C4-2B (cell line): ENCODE measurements around the gene KDM4D.

Source experiments
- H3K27ac ChIP-seq: fragments of 450-650 bp; 2 replicates; pipeline ENCODE4 v1.5.1; 2017
- CTCF ChIP-seq: fragments of 450-650 bp; conservative IDR thresholded peaks from 2 replicates; pipeline ENCODE4 v1.5.1; 2017; ENCODE audit warnings: mild to moderate bottlenecking
- ZFX ChIP-seq: fragments of 450-650 bp; IDR thresholded peaks from 2 replicates; pipeline ENCODE4 v1.6.1; 2017

The KDM4D gene

GRCh38 chr11:94973099-94973968, at the start of gene KDM4D, which contains the start of gene CWC15:
Gene KDM4D (plus strand): TSS chr11:94973709. CDS start chr11:94997373, 23,664 bp downstream.
Gene CWC15 (minus strand): TSS chr11:94973556. CDS start chr11:94972185, 1,371 bp downstream.
- TF ChIP-seq CTCF (no peak), ZFX (peak; percentile 73)
- peak within 1 kb of the TSS; percentile 80 for H3K27ac ChIP-seq

DNA sequence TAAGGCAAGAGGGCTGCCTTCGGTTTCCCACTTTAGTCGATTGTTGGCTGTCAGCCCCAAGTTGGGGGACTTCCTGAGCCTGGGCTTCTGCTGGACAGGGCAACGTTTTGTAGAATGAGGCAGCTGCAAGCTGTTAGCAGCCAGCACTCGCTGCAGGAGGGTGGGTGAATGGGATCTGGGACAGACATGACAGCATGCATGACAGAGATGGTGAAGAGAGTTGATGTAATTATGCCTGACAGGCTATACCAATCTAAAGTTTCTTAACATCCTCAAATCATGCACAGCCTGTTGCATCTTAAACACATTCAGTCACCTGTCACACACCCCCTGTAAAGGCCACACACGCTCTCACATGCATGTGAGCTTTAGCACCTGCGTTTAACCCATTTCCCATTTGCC, 49.3 kb upstream of the KDM4D start:
- TF ChIP-seq ZFX (no peak), CTCF (no peak)
- no peak overlapping the region for H3K27ac ChIP-seq

GRCh38 chr11:94924612-94925011, 48.9 kb upstream of the KDM4D start:
- H3K27ac ChIP-seq, result no peak overlapping the region
- TF ChIP-seq CTCF (no peak), ZFX (no peak)

DNA sequence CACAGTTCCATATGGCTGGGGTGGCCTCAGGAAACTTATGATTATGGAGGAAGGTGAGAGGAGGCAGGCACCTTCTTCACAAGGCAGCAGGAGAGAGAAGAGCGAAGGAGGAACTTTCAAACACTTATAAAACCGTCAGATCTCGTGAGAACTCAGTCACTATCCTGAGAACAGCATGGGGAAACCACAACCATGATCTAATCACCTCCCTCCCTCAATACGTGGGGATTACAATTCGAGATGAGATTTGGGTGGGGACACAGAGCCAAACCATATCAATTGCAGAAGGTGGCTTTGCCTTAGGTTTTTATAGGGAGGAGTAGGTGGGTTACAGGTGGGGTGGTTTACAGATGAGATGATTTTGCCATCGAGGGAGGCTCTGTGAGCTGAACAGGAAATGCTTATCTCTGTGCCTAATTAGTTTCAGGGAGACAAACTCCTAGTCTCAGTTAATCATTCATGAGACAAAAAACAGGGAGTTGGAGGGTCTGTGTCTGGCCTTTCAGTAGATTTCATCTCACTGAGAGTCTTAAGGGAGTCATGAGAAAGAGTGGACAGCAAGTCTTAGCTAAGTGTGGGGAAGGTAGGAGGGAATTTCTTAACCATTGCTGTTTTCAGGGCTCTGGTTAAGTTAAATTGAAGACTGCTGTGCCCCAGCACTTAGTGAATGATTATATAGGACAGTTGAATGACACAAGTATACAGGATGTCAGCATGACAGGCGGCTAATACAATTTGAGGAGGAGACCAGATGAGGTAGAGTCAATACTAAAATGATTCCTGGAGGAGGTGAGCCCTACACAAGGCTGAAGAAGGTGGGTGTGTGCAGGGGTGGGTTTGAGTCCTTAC, 47.9 kb upstream of the KDM4D start:
- no peak for TF ChIP-seq ZFX
- TF ChIP-seq CTCF, result no peak

DNA sequence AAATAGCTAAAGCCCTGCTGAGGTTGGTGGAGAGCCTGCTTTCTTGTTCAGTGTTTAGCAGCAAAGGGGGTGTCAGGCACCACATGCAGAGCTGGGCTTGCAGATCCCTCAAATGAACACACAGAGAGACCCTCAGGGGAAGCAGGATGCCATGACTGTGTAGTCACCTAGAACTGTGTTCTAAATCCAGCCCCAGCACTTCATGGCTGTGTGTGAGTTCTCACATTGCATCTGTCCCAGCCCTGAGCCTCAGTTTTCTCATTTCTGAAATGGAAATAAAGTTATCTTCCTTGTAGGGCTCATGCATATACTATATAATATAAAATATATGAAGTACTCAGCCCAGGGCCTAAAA, 47.3 kb upstream of the KDM4D start:
- H3K27ac ChIP-seq, result no peak overlapping the region
- TF ChIP-seq CTCF, result no peak
- TF ChIP-seq ZFX, result no peak

More for the DNA sequence above, 47.9 kb upstream of the KDM4D start:
- no peak overlapping the region for H3K27ac ChIP-seq

DNA sequence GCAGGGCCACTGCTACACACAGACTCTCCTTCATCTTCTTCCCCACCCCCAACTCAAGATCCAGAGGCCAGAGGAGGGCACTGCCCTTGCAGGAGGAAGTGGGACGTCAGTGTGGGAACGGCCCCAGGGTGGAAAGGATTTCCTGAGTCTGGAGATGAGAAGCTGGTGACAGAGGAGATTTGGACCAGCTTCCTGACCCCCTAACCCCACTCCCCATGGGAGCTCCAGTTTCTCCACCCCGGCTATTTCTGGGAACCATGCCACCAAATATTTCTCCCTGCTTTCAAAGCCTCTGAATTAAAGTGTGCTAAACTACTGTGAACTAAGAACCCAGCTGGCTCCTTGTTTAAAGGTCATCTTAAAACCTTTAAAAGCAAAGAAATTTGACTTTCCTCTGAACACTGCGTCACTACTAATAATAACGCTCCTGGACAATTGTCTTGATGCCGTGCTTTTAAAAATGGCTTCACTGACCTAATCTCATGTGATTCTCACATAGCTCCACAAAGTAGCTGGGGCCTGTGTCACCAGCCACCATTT, 46.7 kb upstream of the KDM4D start:
- no peak for TF ChIP-seq CTCF
- TF ChIP-seq ZFX, result no peak
- no peak overlapping the region for H3K27ac ChIP-seq
